Astrocyte of the cerebellum (primary cell): ENCODE measurements around the gene ADAMTS20.

Experiments
- DNase-seq: peaks from one replicate; pipeline ENCODE4 v3.0.0-alpha.2; 2011; ENCODE audit warnings: low read depth
- H3K4me3 ChIP-seq: 2 replicates; pipeline ENCODE4 v1.5.1; 2011; ENCODE audit warnings: mild to moderate bottlenecking, low read depth, low read length, moderate library complexity
- CTCF ChIP-seq: IDR thresholded peaks from 2 replicates; pipeline ENCODE4 v1.5.1; 2012; ENCODE audit warnings: low read length, low read depth, moderate library complexity, mild to moderate bottlenecking; ENCODE audit errors: missing control alignments
- in situ Hi-C: cut with HindIII; loops from 2 replicates; pipeline ENCODE4 v1.10.0; 2017; ENCODE audit warnings: low sequenced_read_pairs

Gene ADAMTS20

DNA sequence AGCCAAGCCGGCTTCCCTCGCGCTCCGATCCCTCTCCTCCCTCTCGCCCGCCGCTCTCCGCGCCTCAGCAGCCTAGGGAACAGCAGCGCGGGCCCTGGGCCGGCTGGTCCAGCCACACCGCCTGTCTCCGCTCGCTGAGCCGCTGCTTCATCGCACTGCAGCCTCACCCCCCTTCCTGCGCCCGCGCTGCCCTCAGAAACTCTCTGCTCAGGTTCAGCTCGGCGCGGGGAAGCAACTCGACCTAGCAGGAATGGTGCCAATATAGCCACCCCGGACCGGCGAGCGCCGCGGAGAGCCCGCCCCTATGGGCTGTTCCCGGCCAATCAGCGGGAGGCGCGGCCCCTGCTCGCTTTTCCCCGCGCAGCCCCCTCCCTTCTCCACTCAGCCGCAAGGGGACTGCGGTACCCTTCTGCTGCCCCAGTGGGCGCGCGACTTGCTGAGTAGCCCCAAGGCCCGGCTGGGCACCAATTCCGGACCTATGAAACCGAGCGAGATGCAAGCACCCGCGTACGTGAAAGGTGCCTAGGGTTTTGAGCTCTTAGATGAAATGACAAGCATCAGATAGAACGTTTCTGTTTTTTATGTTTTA, at the start of gene ADAMTS20:
TSS of gene ADAMTS20 (minus strand) at position 233 of the 589 bp plus-strand sequence. CDS start 282 bp downstream, outside the sequence.
- TF ChIP-seq CTCF, result no peak
- in situ Hi-C loops, result no loop called here
- H3K4me3 ChIP-seq, result peak within 1 kb of the TSS; percentile 38

GRCh38 chr12:43599708-43600107, 47.7 kb upstream of the ADAMTS20 start:
- DNase-seq, result no peak
- H3K4me3 ChIP-seq, result no peak overlapping the region
- in situ Hi-C loops, result no loop called here
- TF ChIP-seq CTCF, result no peak

More for the DNA sequence above, at the start of gene ADAMTS20:
- no peak for DNase-seq

DNA sequence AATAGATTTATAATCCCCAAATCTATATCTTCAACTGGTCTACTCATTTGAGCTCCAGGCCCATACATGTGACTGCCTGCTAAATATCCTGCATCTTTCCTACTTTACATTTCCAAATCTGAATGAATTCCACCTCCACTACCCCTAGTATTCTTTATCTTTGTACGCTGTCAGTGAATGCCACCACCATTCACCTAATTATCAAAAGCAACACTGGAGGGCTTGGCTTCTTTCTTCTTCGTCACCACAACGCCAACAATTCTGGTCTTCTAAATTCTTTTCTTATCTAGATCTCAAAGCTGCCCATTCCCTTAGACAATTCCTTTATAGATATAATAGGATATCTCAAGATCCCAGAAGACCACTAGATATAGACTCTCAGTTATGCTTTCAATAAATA, 47.1 kb upstream of the ADAMTS20 start:
- no peak overlapping the region for H3K4me3 ChIP-seq
- TF ChIP-seq CTCF, result no peak
- in situ Hi-C loops, result no loop called here
- no peak for DNase-seq

- TF ChIP-seq CTCF, result no peak
Measured at GRCh38 chr12:43590307-43590706, 38.3 kb upstream of the ADAMTS20 start.

DNA sequence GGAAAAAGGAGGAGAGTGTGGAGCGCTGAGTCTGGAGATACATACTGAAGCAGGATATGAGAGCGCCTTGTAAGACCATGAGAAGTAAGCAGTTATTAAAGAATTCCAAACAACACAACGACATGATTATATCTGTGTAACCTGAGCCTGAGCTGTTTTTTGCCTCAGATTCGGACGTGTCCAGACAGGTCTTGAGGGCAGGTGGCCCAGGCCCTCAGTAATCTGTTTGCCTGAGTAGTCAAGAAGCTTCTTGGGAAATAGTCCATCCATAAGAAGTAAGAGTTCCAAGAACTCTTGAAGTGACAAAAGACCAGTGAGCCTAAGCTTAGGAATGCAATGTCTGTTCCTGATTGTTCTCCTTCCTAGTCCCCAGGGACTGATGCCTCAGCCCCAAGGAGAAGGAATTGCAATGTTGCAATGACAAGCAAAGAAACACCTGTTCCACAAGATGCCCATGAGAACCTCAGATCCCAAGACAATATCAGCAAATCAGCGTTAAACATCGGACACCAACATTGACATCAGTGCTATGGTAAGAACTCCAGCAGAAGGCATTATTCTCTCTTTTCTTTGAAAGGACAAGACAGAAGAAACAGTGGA, 34.7 kb upstream of the ADAMTS20 start:
- in situ Hi-C loops, result no loop called here

More at GRCh38 chr12:43590307-43590706, 38.3 kb upstream of the ADAMTS20 start:
- DNase-seq, result no peak
- in situ Hi-C loops, result no loop called here
- H3K4me3 ChIP-seq, result no peak overlapping the region

DNA sequence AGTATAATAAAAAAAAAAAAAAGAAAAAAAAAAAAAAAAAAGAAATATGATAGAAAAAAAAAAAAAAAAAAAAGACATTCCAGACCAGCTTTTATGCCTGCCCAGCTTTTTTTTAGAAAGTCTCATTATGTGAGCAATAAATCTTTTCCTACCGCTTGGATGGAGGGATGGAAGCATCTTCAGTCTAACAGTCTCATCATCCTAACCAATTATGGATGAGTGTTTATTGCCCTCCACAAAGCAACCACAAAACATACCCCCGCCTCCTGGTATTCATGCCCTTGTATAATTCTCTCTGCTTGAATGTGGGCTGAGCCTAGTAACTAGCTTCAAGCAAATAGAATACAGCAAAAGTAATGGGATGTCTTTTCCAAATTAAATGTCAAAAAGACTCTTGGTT, 33.7 kb upstream of the ADAMTS20 start:
- no peak for DNase-seq
- no peak for TF ChIP-seq CTCF
- in situ Hi-C loops, result no loop called here
- H3K4me3 ChIP-seq, result no peak overlapping the region

More for the DNA sequence above, 34.7 kb upstream of the ADAMTS20 start:
- no peak for DNase-seq
- TF ChIP-seq CTCF, result no peak
- H3K4me3 ChIP-seq, result no peak overlapping the region
